HG03342 (cell line): ENCODE results near the gene CFAP141.
"Not testable (repeated sequence)": the region's sequence is repeated elsewhere in the genome, so short reads cannot be mapped to it uniquely, and the experiment has no call there.

Source experiments
- ATAC-seq: cut with Tn5 transposase; IDR thresholded peaks from one replicate; pipeline ENCODE4 v1.9.1; 2021; ENCODE audit warnings: mild to moderate bottlenecking, moderate library complexity; ENCODE audit not compliant: unreplicated experiment

CFAP141 gene

DNA sequence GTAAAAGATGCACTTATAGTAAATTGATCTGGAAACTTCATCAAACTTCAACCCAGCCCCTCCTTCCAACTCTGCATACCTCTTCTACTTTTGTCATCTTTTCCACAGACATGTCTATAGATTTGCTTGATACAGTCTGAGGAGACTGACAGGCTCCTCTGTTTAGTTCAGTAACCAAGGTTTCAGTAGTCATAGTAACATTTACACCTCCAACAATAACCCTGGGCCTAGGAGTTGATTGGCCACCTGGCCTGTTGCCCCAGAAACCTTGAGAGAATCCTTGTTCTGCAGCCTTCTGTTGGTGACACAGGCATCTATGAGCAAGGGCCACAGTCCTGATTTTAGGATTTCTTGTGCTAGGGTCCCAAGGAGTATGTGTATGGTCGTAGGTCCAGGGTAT is at the start of gene CFAP141:
CFAP141 (minus strand) TSS at position 138 of the 400 bp plus-strand sequence; CDS start at position 112, 26 bp downstream.
- ATAC-seq, result no peak

DNA sequence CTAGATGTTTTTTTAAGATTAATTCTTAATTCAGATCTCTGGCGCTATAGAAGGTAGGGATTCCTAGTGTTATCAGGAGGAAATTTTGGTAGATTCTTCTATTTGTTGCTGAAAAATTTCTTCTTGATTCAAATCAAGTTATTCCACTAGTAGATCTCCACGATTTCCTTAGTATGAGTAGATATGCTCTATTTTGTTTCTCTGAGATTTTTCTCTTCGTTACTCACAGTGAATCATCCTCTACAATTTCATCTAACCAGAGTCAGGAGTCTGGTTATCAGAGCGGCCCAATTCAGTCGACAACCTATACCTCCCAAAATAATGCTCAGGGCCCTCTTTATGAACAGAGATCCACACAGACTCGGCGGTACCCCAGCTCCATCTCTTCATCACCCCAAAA is 47.5 kb upstream of the CFAP141 start:
- no peak for ATAC-seq

GRCh38 chr1:154241703-154242351 is 35.7 kb upstream of the CFAP141 start:
- ATAC-seq, result no peak

- no peak for ATAC-seq
These were observed 34.2 kb upstream of the CFAP141 start for GRCh38 chr1:154240294-154240833.

DNA sequence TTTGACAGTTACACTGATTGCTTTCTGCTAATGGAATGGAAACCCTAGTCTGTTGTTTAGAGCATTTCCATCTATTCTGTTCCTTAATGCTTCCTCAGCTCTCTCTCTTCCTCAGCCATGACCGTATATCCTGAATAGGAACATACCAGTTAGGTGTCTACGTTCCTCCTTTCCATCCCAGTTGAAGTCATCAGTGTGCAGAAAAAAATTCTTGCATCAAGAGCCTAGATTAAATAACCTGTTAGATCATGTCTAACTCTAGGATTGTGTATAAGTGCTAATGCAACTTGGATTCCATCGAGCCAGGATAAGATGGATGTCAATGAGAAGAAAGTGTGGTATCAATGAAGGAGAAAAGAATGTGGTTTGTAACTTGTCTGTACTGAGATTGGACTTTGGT is 33.4 kb upstream of the CFAP141 start:
- ATAC-seq, result no peak

DNA sequence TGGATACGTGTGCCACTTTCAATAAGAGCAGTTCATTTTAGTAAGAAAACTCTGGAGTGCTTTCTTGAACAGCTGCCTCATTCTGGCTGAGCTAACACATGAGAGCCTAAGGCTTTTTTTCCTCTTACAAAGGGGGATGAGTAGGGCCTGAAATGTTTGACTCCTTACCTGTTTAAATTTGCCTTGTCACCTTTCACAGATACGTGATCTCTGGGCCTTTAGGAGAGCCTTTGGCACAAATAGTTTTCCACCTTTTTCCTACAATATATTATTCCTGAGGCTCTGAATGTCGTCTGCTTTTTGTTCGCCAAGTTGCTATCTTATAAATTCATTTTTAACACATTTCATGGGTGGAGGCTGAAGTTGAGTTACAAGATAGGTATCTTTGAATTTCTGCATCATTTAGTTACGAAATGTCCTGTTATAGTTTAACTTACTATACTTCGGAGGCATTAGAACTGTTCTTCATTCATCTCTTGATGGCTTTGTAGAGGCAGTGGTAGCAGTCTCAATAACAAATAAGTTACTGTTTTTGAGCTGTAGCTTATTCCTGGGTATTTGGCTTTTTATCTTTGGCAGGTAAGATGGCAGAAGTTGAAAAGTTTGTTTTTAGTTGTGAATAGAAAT is 31.9 kb upstream of the CFAP141 start:
- no peak for ATAC-seq

GRCh38 chr1:154237435-154237834 is 31.3 kb upstream of the CFAP141 start:
- no peak for ATAC-seq

- ATAC-seq, result no peak
These were observed 30.7 kb upstream of the CFAP141 start for GRCh38 chr1:154236855-154237254.

GRCh38 chr1:154233127-154233526 is 27.0 kb upstream of the CFAP141 start:
- not testable (repeated sequence) for ATAC-seq

- not testable (repeated sequence) for ATAC-seq
These were observed 25.0 kb upstream of the CFAP141 start for GRCh38 chr1:154231112-154231511.

GRCh38 chr1:154225370-154225769 is 19.2 kb upstream of the CFAP141 start:
- ATAC-seq, result no peak

DNA sequence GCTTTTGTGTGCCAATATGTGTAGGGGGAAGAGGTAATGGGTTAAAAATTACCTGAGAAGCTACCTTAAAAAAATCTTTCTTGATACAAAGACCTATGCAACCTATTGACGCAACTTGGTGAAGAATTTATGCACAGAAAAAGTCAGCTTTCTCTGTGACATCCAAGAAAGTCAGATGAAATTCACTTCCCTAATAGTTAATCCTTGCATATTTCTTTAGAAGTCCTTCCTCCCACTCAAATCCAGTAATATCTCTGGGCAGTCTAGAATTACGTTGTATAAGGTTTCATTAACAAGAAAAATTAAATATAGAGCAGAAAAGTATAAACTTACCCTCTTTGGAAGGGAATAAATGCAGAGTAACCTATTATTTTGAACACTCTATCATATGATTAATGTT is 17.5 kb upstream of the CFAP141 start:
- ATAC-seq, result no peak

GRCh38 chr1:154222918-154223317 is 16.8 kb upstream of the CFAP141 start:
- ATAC-seq, result no peak

GRCh38 chr1:154222518-154222917 is 16.4 kb upstream of the CFAP141 start:
- ATAC-seq, result no peak

DNA sequence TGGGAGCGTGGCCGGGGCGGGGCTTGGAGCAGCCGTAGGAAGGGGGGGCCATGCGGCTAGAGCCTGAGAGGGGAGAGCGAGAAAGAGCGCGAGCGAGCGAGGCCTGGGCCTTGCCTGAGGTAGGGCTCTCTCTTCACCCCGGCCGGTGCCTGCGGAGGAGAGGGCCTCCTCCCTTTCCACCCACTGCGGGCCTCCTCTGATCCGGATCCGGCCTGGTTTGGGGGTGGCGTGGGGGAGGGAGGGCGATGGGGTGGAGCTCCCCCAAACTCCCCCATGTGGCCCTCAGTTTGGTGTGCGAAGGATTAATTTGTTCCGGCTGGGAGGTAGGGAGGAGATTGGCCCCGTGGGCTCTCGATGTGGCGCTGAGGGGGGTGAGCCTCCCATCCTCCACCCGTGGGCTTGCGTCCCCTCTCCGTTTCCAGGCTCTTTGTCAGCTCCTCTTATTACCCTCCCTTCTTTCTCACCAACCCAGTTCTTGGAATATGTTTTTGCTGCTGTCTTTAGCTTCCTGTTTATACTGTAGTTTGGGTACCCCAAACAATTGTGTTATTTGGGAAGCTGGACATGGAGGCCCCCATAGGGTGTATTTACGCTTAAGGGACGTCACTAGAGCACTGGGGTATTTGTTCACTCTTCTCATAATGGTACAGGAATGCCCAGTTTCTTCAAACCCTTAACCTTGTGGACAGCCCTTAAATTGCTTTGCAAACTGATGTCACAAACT is 15.3 kb upstream of the CFAP141 start:
- ATAC-seq, result peak; percentile 24

DNA sequence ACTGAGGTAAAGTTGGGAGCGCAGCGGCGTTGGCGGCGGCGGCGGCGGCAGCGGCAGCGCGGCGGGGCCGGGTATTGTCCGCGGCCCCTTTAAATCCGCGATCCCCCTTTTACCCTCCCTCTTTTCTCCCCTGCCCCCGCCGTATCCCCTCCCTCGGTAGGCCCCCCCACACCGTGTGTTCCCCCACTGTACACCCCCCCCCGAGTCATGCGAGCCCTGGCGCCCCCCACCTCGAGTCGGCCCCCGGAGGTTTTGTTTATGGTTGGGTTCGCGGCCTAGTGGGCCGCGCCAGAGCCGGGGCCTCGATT is 14.8 kb upstream of the CFAP141 start:
- no peak for ATAC-seq

DNA sequence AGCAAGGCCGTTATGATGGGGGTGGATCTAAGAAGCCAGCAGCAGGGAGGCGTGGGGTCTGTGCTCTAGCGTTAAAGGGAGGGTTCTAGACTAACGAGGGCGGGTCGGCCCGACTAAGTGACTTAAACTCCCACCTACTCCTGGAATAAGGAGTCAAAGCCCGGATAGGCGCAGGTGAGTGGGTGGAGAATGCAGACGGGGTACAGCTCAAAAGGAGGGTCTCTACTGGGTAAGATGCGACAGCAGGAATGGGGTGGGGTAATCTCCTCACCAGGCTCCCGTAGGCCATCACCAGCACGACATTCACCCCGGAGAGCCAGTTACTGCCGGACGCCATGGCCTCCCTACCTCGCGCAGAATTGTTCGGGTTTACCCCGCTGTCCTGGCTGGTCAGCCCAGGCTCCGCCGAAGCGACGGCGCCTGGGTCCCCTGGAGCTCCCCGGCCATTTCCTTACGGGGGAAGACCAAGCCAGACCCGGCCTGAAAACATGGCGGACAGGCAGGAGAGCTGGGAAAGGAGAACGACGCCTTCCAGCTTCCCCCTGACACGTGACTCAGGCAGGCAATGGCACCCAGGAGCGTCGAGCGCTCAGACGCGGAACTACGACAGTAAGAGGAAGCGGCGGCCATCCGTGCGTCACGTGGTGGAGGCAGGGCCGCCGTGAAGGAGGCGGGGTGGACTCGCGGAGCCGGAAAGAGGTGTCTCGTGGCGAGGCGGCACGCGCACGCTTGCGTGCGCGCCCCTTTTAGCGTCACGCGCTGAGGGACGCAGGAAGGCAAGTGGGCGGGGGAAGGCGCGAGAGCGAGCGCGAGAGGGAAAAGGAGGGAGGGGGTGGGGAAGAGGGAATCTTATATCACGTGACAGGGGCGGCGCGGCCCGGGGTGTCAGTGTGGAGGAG is 14.2 kb upstream of the CFAP141 start, which contains the start of gene UBAP2L:
UBAP2L (plus strand) TSS at position 885 of the 899 bp plus-strand sequence. CDS start 4,169 bp downstream, outside the sequence.
- ATAC-seq, result peak; percentile 87

DNA sequence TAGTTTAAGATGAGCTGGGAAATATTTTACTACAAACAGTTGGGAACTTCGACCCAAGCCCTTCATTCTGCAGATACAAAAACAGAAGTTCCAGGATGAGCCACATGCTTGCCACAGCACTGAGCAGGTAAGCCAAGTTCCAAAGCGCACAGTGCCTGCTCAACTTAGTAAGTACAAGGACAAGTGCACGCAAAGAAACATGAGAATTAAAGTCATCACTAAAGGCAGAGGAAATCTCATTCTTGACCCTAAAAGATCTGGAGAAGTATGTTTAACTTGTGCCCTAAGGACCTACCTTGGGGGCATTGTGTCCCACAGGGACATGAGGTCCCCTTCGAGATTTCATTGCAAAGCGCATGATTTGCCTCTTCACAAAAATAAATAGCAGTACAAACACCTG is 13.4 kb upstream of the CFAP141 start:
- ATAC-seq, result no peak

GRCh38 chr1:154218545-154218944 is 12.4 kb upstream of the CFAP141 start:
- no peak for ATAC-seq

DNA sequence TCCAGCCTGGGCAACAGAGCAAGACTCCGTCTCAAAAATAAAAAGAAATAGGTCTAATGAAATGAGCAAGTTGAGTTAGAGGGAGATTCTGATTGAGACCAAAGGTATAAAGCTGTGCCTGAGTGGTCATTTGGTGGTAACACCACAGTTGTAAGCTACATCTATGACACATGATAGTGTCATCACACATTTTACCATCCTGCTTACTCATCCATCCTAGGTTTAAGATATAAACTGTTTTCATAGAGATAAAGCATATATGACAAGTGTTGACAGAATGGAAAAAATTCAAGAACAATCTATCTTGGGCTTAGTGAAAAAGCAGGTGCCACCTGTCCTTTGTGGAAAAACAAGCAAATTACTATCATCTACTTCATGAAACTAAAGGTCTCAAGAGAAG is 7.1 kb upstream of the CFAP141 start:
- ATAC-seq, result no peak

GRCh38 chr1:154212083-154212482 is 6.0 kb upstream of the CFAP141 start:
- ATAC-seq, result no peak
